SU-DHL-6 (cell line): Measurements from ENCODE around the gene RADIL.
"Not testable (repeated sequence)": the region's sequence is repeated elsewhere in the genome, so short reads cannot be mapped to it uniquely, and the experiment has no call there.

Experiments used
- H2AFZ ChIP-seq: fragments of 200-600 bp; sonication (generic); 2 replicates; pipeline ENCODE4 v1.6.1; 2014; ENCODE audit warnings: low read depth, mild to moderate bottlenecking, moderate library complexity, mixed read lengths, antibody characterized with exemption, low read length; ENCODE audit not compliant: severe bottlenecking
- H3F3A ChIP-seq: fragments of 200-600 bp; shearing (Covaris generic); 2 replicates; pipeline ENCODE4 v1.6.0; 2016; ENCODE audit warnings: antibody characterized with exemption, mild to moderate bottlenecking; ENCODE audit not compliant: insufficient read depth
- H3K27ac ChIP-seq: fragments of 200-600 bp; sonication (generic); 2 replicates; pipeline ENCODE4 v1.5.1; 2016; ENCODE audit warnings: low read depth, mild to moderate bottlenecking, low read length, moderate library complexity, mixed read lengths
- H3K27me3 ChIP-seq: fragments of 200-600 bp; sonication (generic), shearing (Covaris generic); 2 replicates; pipeline ENCODE4 v1.6.0; 2014; ENCODE audit warnings: mild to moderate bottlenecking, low read length
- H3K36me3 ChIP-seq: fragments of 200-600 bp; sonication (generic); 2 replicates; pipeline ENCODE4 v1.6.1; 2014; ENCODE audit warnings: mild to moderate bottlenecking, low read length, mixed read lengths
- H3K4me2 ChIP-seq: fragments of 300-600, 200-600 bp; shearing (Covaris generic), sonication (generic); 2 replicates; pipeline ENCODE4 v1.6.0; 2014; ENCODE audit warnings: low read length, low read depth, mild to moderate bottlenecking; ENCODE audit not compliant: poor library complexity, severe bottlenecking
- H3K4me3 ChIP-seq: fragments of 200-600 bp; sonication (generic); 2 replicates; pipeline ENCODE4 v1.5.1; 2014; ENCODE audit warnings: antibody characterized with exemption, low read length, mild to moderate bottlenecking, mixed read lengths; ENCODE audit not compliant: insufficient read depth, poor library complexity, severe bottlenecking
- H3K79me2 ChIP-seq: fragments of 200-600 bp; sonication (generic); 2 replicates; pipeline ENCODE4 v1.6.1; 2014; ENCODE audit warnings: mild to moderate bottlenecking, low read length, moderate library complexity; ENCODE audit not compliant: insufficient read depth
- H3K9ac ChIP-seq: fragments of 200-600 bp; sonication (generic); 2 replicates; pipeline ENCODE4 v1.7.0; 2014; ENCODE audit warnings: mild to moderate bottlenecking, low read length
- H3K9me2 ChIP-seq: fragments of 200-600 bp; sonication (generic); replicated peaks from 2 replicates; pipeline ENCODE4 v1.6.1; 2014; ENCODE audit warnings: low read length; ENCODE audit not compliant: insufficient read depth
- H3K9me3 ChIP-seq: fragments of 200-600 bp; sonication (generic); 2 replicates; pipeline ENCODE4 v1.6.1; 2014; ENCODE audit warnings: low read length, mixed read lengths; ENCODE audit not compliant: insufficient read depth
- H4K20me1 ChIP-seq: fragments of 200-600 bp; sonication (generic); 2 replicates; pipeline ENCODE4 v1.6.1; 2014; ENCODE audit warnings: low read depth, mild to moderate bottlenecking, antibody characterized with exemption, low read length, moderate library complexity, mixed read lengths
- CTCF ChIP-seq: fragments of 200-600 bp; sonication (generic); IDR thresholded peaks from one replicate; pipeline ENCODE4 v1.5.1; 2017; ENCODE audit warnings: antibody characterized with exemption, mild to moderate bottlenecking, low read length, moderate library complexity; ENCODE audit not compliant: insufficient read depth, poor library complexity, severe bottlenecking
- EZH2phosphoT487 ChIP-seq: fragments of 200-600 bp; sonication (generic), shearing (Covaris generic); conservative IDR thresholded peaks from 2 replicates; pipeline ENCODE4 v1.6.1; 2018; ENCODE audit warnings: mild to moderate bottlenecking, antibody characterized with exemption, low read length, moderate library complexity, mixed read lengths

Gene RADIL

GRCh38 chr7:4796453-4796852 lies 87.1 kb downstream of the RADIL start:
- Histone ChIP-seq H3K27ac (no peak overlapping the region), H3K9me3 (no peaks in the 10 kb centered on the region), H3F3A (no peaks in the 10 kb centered on the region), H3K9me2 (no peaks in the 10 kb centered on the region), H4K20me1 (no peaks in the 10 kb centered on the region), H3K79me2 (no peaks in the 10 kb centered on the region), H3K27me3 (no peaks in the 10 kb centered on the region), H3K4me2 (no peak overlapping the region), H3K9ac (no peak overlapping the region), H2AFZ (no peak overlapping the region), H3K4me3 (no peak overlapping the region), H3K36me3 (no peaks in the 10 kb centered on the region)
- TF ChIP-seq EZH2phosphoT487 (no peak), CTCF (no peak)

DNA sequence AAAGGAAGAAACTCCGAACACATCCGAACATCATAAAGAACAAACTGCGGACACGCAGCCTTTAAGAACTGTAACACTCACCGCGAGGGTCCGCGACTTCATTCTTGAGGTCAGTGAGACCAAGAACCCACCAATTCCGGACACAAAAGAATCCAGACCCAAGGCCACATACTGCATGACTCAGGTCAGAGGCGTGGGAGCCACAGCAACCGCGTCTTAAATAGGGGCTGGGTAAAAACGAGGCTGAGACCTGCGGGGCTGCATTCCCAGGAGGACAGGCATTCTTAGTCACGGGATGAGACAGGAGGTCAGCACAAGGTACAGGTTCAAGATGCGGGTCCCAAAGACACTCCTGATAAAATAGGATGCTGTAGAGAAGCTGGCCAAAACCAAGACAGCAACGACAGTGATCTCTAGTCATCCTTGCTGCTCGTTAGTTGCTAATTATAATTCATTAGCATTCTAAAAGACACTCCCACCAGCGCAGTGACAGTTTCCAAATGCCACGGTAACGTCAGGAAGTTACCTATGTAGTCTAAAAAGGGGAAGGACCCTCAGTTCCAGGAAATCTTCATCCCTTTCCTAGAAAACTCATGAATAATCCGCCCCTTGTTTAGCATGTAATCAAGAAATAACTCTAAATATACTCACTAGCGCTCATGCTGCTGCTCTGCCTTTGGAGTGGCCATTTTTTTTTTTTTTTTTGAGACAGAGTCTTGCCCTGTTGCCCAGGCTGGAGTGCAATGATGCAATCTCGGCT lies 88.7 kb downstream of the RADIL start:
- no peak overlapping the region for H3K27ac ChIP-seq
- H3K9me3 ChIP-seq: no peaks in the 10 kb centered on the region
- no peak overlapping the region for H3K9ac ChIP-seq
- no peak overlapping the region for H3K4me2 ChIP-seq
- no peaks in the 10 kb centered on the region for H3F3A ChIP-seq
- H3K9me2 ChIP-seq: no peaks in the 10 kb centered on the region
- no peaks in the 10 kb centered on the region for H4K20me1 ChIP-seq
- no peaks in the 10 kb centered on the region for H3K36me3 ChIP-seq
- TF ChIP-seq CTCF (no peak), EZH2phosphoT487 (no peak)
- no peaks in the 10 kb centered on the region for H3K79me2 ChIP-seq
- H2AFZ ChIP-seq: no peak overlapping the region
- no peaks in the 10 kb centered on the region for H3K27me3 ChIP-seq
- H3K4me3 ChIP-seq: no peak overlapping the region

DNA sequence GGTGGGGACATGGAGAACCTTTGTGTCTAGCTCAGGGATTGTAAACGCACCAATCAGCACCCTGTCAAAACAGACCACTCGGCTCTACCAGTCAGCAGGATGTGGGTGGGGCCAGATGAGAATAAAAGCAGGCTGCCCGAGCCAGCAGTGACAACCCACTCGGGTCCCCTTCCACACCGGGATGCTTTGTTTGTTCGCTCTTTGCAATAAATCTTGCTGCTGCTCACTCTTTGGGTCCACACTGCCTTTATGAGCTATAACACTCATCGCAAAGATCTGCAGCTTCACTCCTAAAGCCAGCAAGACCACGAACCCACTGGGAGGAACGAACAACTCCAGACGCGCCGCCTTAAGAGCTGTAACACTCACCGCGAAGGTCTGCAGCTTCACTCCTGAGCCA lies 89.3 kb downstream of the RADIL start:
- not testable (repeated sequence) for H3K79me2 ChIP-seq, H3K27me3 ChIP-seq, H3K9me2 ChIP-seq, H3K4me3 ChIP-seq, H3K36me3 ChIP-seq, H2AFZ ChIP-seq, H4K20me1 ChIP-seq, H3K4me2 ChIP-seq, H3K27ac ChIP-seq, H3F3A ChIP-seq, H3K9ac ChIP-seq, H3K9me3 ChIP-seq

- not testable (repeated sequence) for H3F3A ChIP-seq, H3K4me3 ChIP-seq, H3K4me2 ChIP-seq, H3K9me3 ChIP-seq, H4K20me1 ChIP-seq, H3K36me3 ChIP-seq, H3K27ac ChIP-seq, H3K9ac ChIP-seq, H3K79me2 ChIP-seq, H3K9me2 ChIP-seq, H3K27me3 ChIP-seq, H2AFZ ChIP-seq
Observed at GRCh38 chr7:4793385-4793993, 90.0 kb downstream of the RADIL start.
